AG04449 (cell line): ENCODE data around the gene FAM168A.

Source experiments
- CTCF ChIA-PET: fragments of 350-600 bp; formaldehyde crosslinking; extraction: SDS; loops from one replicate; lab custom pipeline; 2021; ENCODE audit warnings: antibody characterized with exemption; lab: Yijun Ruan, JAX
- POLR2A ChIA-PET: fragments of 400-600, 350-600 bp; formaldehyde crosslinking; extraction: SDS; loops from one replicate; lab custom pipeline; 2020; ENCODE audit warnings: antibody characterized with exemption, inconsistent platforms; lab: Yijun Ruan, JAX
- DNase-seq: peaks from one replicate; pipeline ENCODE4 v3.0.0-alpha.2; 2010; ENCODE audit warnings: low read depth, low spot score
- H3K4me3 ChIP-seq: 2 replicates; pipeline ENCODE4 v1.5.1; 2011; ENCODE audit warnings: low read depth, mild to moderate bottlenecking, control low read depth, low read length
- TF ChIP-seq, protein P1 (sequence below): IDR thresholded peaks from one replicate; pipeline ENCODE4 v1.5.1; 2011; ENCODE audit warnings: mild to moderate bottlenecking, moderate library complexity, low read length, control low read depth, inconsistent platforms; ENCODE audit not compliant: insufficient read depth; ENCODE audit errors: missing control alignments

FAM168A gene

DNA sequence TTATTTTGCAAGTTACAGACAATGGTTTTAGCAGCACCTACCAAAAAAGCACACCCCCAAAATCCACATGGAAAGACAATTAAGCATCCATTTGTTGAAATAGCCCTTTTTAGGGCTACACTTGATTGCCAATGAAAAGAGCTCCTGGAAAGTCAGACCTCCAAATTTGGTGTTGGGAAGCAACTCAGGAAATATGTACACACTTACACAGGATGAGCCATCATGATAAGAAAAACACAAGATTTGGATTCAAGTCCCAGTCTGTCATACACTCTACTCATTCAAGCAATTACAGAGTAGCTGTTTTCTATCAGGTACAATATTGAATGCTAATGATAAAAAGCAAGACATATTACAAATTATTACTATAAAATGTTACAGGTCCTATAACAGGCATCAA lies 31.5 kb downstream of the FAM168A start:
- no peak for DNase-seq
- CTCF ChIA-PET, result interaction anchor here (1.3 to 3.6 kb wide), 3 partner anchors 19 to 95 kb away, joined by 3 to 14 read pairs (median 7); no protein-coding TSS in a partner anchor
- no peak overlapping the region for H3K4me3 ChIP-seq
- POLR2A ChIA-PET, result no interaction called here
- TF ChIP-seq, protein P1, sequence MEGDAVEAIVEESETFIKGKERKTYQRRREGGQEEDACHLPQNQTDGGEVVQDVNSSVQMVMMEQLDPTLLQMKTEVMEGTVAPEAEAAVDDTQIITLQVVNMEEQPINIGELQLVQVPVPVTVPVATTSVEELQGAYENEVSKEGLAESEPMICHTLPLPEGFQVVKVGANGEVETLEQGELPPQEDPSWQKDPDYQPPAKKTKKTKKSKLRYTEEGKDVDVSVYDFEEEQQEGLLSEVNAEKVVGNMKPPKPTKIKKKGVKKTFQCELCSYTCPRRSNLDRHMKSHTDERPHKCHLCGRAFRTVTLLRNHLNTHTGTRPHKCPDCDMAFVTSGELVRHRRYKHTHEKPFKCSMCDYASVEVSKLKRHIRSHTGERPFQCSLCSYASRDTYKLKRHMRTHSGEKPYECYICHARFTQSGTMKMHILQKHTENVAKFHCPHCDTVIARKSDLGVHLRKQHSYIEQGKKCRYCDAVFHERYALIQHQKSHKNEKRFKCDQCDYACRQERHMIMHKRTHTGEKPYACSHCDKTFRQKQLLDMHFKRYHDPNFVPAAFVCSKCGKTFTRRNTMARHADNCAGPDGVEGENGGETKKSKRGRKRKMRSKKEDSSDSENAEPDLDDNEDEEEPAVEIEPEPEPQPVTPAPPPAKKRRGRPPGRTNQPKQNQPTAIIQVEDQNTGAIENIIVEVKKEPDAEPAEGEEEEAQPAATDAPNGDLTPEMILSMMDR, result no peak

DNA sequence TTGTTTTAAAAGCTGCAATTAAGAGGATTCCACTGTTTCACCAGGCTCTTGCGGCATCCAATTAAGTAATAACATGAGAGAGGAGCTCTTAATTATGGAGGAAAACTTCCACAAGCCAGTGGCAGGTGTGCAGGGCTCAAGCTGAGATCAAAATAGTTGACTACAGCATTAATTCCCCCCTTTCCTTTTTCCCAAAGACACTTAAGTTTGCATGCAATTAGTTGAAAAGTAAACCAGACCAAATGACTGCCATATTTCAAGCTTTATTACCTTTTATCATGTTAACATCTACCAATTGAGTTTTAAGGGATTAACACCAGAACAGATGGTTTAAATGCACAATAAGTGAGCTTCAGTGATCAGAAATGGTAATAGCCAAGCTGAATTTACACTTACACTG lies 32.1 kb downstream of the FAM168A start:
- DNase-seq, result no peak
- POLR2A ChIA-PET, result no interaction called here
- no peak overlapping the region for H3K4me3 ChIP-seq
- TF ChIP-seq, protein P1, result no peak
- CTCF ChIA-PET, result interaction anchor here (0.9 to 3.6 kb wide), 3 partner anchors 8 to 95 kb away, joined by 3 to 14 read pairs (median 3); no protein-coding TSS in a partner anchor

DNA sequence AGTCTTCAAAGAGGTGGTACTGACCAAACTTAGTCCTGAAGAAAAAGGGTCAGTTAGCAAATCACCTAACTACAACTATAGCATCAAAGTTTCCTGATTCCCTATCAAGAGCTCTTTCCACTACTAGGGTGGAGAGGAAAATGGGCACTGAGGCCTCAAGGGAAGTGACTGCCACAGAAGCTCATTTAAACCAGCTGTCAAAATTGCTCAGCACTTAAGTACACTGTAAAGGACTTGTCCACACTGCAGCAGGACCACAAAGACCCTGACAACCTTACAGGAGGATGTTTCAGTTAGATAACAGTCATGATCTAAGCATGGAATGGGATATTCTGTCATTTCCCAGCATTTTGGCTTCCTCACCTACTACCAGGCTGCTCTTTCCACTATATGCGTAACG lies 33.0 kb downstream of the FAM168A start:
- TF ChIP-seq, protein P1, result no peak
- no peak for DNase-seq
- ChIA-PET POLR2A (no interaction called here), CTCF (interaction anchor here (0.9 to 3.6 kb wide), 3 partner anchors 9 to 96 kb away, joined by 3 to 14 read pairs (median 4); no protein-coding TSS in a partner anchor)
- H3K4me3 ChIP-seq, result no peak overlapping the region

DNA sequence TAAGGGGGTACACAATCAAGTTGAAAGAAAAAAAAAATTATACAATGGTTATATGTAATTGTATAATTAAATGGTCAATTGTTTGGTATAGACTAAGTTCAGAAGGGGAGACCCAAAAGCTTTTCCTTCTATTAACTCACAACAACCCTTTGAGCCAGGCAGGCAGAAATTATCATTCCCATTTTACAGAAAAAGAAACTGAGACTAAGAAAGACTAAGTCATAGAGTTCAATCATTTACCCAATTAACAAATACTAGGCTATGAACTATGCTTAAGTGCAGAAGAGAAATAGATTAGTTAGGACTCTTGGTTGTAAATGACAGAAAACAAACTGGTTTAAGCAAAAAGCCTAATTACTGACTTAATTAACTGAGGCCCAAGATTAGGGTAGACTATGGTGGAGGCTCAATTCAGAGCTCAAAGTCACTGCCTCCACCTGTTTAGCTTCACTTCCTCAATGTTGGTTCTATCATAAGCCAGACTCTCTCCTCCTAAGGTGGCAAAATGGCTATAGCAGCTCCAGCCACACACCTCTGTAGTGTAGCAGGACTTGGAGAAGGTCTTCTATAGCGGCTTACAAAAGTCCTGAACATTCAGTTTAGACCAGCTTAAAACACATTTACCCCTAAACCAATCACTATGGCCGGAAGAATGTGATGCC lies 34.2 kb downstream of the FAM168A start:
- TF ChIP-seq, protein P1, result no peak
- POLR2A ChIA-PET, result no interaction called here
- DNase-seq, result no peak
- CTCF ChIA-PET, result interaction anchor here (1.4 to 3.6 kb wide), 2 partner anchors 10 to 97 kb away, joined by 4 to 14 read pairs; no protein-coding TSS in a partner anchor
- H3K4me3 ChIP-seq, result no peak overlapping the region

DNA sequence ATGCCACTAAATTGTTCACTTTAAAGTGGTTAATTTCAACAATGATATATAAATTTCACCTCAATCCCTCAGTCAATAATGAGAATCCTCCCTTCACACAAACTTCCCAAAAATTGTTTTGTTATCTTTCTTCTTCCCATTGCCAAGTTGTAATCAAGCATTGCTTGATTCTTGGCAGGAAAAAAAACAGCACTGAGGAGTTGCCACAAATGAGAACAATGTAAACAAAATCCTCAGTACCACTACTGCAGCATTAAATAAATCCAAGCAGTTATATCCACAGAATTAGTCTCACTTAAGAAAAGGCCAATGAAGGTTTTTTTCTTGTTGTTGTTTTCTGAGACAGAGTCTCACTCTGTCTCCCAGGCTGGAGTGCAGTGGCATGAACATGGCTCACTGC lies 38.2 kb downstream of the FAM168A start:
- TF ChIP-seq, protein P1, result no peak
- no peak for DNase-seq
- POLR2A ChIA-PET, result no interaction called here
- no peak overlapping the region for H3K4me3 ChIP-seq
- CTCF ChIA-PET, result no interaction called here

DNA sequence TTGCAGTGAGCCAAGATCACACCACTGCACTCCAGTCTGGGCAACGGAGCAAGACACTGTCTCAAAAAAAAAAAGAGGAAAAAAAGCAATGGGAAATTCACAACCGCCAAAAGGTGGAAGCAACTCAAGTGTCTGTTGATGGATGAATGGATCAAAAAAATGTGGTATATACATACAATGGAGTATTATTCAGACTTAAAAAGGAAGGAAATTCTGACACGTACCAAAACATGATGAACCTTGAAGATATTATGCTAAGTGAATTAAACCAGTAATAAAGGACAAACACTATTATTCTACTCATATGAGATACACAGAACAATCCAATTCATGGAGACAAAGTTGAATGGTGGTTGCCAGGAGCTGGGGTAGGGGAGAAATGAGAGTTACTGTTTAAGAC lies 40.9 kb downstream of the FAM168A start:
- TF ChIP-seq, protein P1, result no peak
- ChIA-PET CTCF (no interaction called here), POLR2A (no interaction called here)
- no peak overlapping the region for H3K4me3 ChIP-seq
- no peak for DNase-seq
